LNCaP clone FGC (cell line): ENCODE measurements around the gene DLX3.

ENCODE experiments used
- DNase-seq: peaks from one replicate; pipeline ENCODE4 v3.0.0-alpha.2; 2011; ENCODE audit warnings: low read depth
- H3K4me3 ChIP-seq: 2 replicates; pipeline ENCODE4 v1.5.1; 2011; ENCODE audit warnings: mild to moderate bottlenecking, low read depth, low read length, control low read depth
- CTCF ChIP-seq: IDR thresholded peaks from 2 replicates; pipeline ENCODE4 v1.5.1; 2012; ENCODE audit warnings: mild to moderate bottlenecking; ENCODE audit not compliant: control insufficient read depth, insufficient read depth; ENCODE audit errors: extremely low read depth

The DLX3 gene

GRCh38 chr17:49969134-49969759 is 25.8 kb downstream of the DLX3 start, which contains the start of gene DLX4:
Gene DLX4 (plus strand): TSS chr17:49969190. CDS start chr17:49969469, 279 bp downstream.
- no peak for TF ChIP-seq CTCF
- no peak within 1 kb of the TSS for H3K4me3 ChIP-seq
- no peak for DNase-seq

GRCh38 chr17:49968405-49969133 is 26.5 kb downstream of the DLX3 start:
- no peak overlapping the region for H3K4me3 ChIP-seq
- no peak for TF ChIP-seq CTCF
- DNase-seq, result no peak

DNA sequence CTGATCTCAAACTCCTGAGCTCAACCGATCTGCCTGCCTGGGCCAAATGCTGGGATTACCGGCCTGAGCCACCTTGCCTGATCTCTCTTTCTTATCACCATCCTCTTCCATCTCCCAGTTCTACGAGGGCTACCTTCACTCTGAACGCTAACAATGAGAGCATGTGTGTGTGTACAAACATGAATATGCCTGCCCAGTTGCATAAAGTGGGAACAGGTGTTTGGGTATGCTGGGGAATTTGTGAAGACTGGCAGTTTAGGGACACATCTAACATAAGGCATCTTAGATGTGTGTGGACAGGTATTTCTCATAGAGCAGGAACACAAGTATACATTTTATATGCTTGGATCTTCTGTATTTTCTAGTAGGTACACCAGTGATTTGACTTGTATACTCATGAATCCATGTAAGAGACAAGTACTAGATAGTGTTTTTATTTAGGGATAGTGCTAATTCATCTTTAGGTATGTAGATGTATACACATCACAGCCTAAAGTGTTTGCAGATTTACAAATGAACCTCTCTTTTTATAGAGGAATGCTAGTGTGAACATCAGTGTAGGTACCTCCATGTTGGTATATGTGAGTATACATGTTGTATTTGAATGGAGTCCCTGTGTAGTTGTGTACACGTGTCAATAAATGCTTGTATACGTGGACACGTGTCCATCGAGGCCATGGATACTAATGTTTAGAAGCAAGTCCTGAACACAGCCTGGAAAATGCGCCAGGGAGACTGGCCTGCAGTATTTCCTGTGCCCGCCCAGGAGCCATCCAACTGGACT is 27.2 kb downstream of the DLX3 start:
- no peak for DNase-seq
- H3K4me3 ChIP-seq, result no peak overlapping the region
- TF ChIP-seq CTCF, result no peak

DNA sequence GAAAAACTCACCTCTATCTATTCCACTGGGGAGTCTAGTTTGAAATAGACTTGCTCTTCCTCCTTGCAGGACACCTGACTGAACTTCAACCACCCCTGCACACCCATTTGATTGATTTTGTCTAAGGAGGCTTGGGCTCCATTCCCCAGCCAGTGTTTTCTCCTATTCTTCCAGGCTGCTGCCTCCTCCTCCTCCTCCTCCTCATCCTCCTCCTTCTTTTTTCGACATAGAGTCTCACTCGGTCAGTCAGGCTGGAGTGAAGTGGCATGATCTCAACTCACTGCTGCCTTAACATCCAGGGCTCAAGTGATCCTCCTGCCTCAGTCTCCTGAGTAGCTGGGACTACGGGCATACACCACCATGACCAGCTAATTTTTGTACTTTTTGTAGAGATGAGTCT is 27.8 kb downstream of the DLX3 start:
- TF ChIP-seq CTCF, result no peak
- DNase-seq, result no peak
- H3K4me3 ChIP-seq, result no peak overlapping the region

DNA sequence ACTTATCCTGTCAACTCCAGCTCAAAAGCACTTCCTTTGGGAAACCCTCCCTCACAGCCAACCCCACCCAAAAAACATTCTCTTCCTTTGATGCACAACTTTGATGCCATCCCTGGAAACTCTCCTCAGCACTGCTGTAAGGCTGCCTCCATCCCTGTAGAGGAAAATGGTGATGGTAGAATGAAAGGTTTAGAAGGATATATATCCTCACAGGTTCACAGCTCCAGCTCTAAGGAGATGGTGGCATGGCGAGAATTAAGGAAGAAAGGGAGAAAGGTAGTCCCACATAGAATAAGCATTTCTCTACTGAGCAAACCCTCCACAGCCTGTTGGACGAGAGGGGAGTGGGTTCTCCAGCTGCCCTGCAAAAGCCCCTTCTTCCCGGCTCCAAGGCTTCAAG is 28.3 kb downstream of the DLX3 start:
- TF ChIP-seq CTCF, result no peak
- no peak for DNase-seq
- no peak overlapping the region for H3K4me3 ChIP-seq

DNA sequence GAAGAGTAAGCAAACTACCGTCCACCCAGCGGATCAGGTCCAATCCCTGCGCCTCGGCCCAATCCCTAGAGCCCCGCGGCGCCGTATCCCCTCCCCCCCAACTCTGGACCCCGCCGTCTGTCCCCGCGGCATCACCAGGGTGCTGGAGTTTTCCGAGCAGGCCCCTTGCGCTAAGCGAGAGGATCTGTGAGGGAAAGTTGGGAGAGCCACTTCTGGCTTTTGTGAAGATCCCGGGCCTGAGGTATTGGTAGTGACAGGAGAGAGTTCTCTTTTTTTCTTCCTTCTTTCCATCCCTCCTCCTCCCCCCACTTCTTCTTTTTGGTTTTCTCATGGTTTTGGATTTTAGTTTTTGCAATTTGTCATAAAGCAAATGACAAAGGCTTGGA is 29.5 kb downstream of the DLX3 start:
- no peak overlapping the region for H3K4me3 ChIP-seq
- no peak for DNase-seq
- no peak for TF ChIP-seq CTCF
